ENCODE data around the gene BST1. TPM values are rescaled to one million over a fixed set of nuclear protein-coding genes. Genes with fewer than 3 reads are reported as not detected.

The BST1 gene
- total RNA-seq, 1 donor from 2014 or later, result 0.45 TPM

- Mint-ChIP-seq H3K4me1 (no peaks in the 10 kb centered on the region), H3K4me3 (no peak overlapping the region), H3K27me3 (ENCODE audit: insufficient read depth, low read depth) (no peaks in the 10 kb centered on the region), H3K27ac (no peak overlapping the region), H3K36me3 (peaks cover 27% of the 10 kb centered on the region), H3K9me3 (peaks cover 3% of the 10 kb centered on the region)
- no peak overlapping the region for H2AFZ ChIP-seq (replicated peaks)
- peaks cover 95% of the 10 kb centered on the region for H3K79me2 ChIP-seq (ENCODE audit: low read depth)
- H3K4me3 ChIP-seq, result no peak overlapping the region
- TF ChIP-seq EZH2 (IDR thresholded peaks at IDR 0.05) (no peak), EZH2phosphoT487 (IDR thresholded peaks at IDR 0.05) (no peak)
- TF ChIP-seq, protein P1, sequence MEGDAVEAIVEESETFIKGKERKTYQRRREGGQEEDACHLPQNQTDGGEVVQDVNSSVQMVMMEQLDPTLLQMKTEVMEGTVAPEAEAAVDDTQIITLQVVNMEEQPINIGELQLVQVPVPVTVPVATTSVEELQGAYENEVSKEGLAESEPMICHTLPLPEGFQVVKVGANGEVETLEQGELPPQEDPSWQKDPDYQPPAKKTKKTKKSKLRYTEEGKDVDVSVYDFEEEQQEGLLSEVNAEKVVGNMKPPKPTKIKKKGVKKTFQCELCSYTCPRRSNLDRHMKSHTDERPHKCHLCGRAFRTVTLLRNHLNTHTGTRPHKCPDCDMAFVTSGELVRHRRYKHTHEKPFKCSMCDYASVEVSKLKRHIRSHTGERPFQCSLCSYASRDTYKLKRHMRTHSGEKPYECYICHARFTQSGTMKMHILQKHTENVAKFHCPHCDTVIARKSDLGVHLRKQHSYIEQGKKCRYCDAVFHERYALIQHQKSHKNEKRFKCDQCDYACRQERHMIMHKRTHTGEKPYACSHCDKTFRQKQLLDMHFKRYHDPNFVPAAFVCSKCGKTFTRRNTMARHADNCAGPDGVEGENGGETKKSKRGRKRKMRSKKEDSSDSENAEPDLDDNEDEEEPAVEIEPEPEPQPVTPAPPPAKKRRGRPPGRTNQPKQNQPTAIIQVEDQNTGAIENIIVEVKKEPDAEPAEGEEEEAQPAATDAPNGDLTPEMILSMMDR (IDR thresholded peaks at IDR 0.05), result no peak
- peaks cover 3% of the 10 kb centered on the region for H3K4me1 ChIP-seq
- no peak overlapping the region for H3K27ac ChIP-seq
- no peaks in the 10 kb centered on the region for H3K36me3 ChIP-seq
- H3K9me3 ChIP-seq (ENCODE audit: low read depth), result no peaks in the 10 kb centered on the region
- H3K4me2 ChIP-seq, result no peak overlapping the region
- no peak overlapping the region for H3K9ac ChIP-seq
- no peak for DNase-seq (ENCODE audit: low spot score)
- no peaks in the 10 kb centered on the region for H4K20me1 ChIP-seq (ENCODE audit: low read depth)
- no peaks in the 10 kb centered on the region for H3K27me3 ChIP-seq
- no peaks in the 10 kb centered on the region for H3F3A ChIP-seq (ENCODE audit: low read depth)
Measured at GRCh38 chr4:15673337-15673736, 29.5 kb upstream of the BST1 start.

DNA sequence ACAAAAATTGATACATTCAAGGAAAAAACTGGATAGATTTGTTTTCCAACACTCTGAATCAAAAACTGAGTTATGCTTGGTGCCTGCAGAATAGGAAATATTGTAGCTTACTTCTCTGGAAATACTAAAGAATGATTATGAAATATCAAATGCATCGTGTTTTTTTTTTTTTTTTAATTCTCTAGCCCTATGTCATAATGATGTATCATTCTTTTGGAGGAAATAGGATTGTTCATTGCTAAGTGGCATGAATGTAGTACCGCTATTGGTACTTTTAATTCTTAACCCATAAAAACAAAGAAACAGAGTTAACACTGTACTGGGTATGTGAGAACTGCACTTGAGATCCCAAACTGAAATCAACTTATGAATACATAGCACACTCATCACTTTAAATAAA lies 28.8 kb upstream of the BST1 start:
- no peak for DNase-seq (ENCODE audit: low spot score)
- H3K4me1 ChIP-seq, result peaks cover 7% of the 10 kb centered on the region
- H3K9me3 ChIP-seq (ENCODE audit: low read depth), result no peaks in the 10 kb centered on the region
- TF ChIP-seq EZH2 (IDR thresholded peaks at IDR 0.05) (no peak), EZH2phosphoT487 (IDR thresholded peaks at IDR 0.05) (no peak)
- TF ChIP-seq, protein P1 (IDR thresholded peaks at IDR 0.05), result no peak
- H3K36me3 ChIP-seq, result no peaks in the 10 kb centered on the region
- H3K79me2 ChIP-seq (ENCODE audit: low read depth), result peaks cover 97% of the 10 kb centered on the region
- no peak overlapping the region for H2AFZ ChIP-seq (replicated peaks)
- H3K27me3 Mint-ChIP-seq (ENCODE audit: insufficient read depth, low read depth), result no peaks in the 10 kb centered on the region
- no peaks in the 10 kb centered on the region for H4K20me1 ChIP-seq (ENCODE audit: low read depth)
- H3K4me1 Mint-ChIP-seq, result no peaks in the 10 kb centered on the region
- H3K27ac ChIP-seq, result no peak overlapping the region
- H3K4me3 ChIP-seq, result no peak overlapping the region
- H3K9me3 Mint-ChIP-seq, result peaks cover 3% of the 10 kb centered on the region
- no peak overlapping the region for H3K4me2 ChIP-seq
- no peak overlapping the region for H3K9ac ChIP-seq
- H3K36me3 Mint-ChIP-seq, result peaks cover 29% of the 10 kb centered on the region
- no peak overlapping the region for H3K27ac Mint-ChIP-seq
- H3K27me3 ChIP-seq, result no peaks in the 10 kb centered on the region
- H3F3A ChIP-seq (ENCODE audit: low read depth), result no peaks in the 10 kb centered on the region
- H3K4me3 Mint-ChIP-seq, result no peak overlapping the region

GRCh38 chr4:15674926-15675325 lies 27.9 kb upstream of the BST1 start:
- H3K79me2 ChIP-seq (ENCODE audit: low read depth), result peaks cover 99% of the 10 kb centered on the region
- H2AFZ ChIP-seq (replicated peaks), result no peak overlapping the region
- Mint-ChIP-seq H3K27ac (no peak overlapping the region), H3K36me3 (peaks cover 33% of the 10 kb centered on the region), H3K9me3 (peaks cover 8% of the 10 kb centered on the region), H3K27me3 (ENCODE audit: insufficient read depth, low read depth) (no peaks in the 10 kb centered on the region), H3K4me1 (peaks cover 4% of the 10 kb centered on the region), H3K4me3 (no peak overlapping the region)
- H3K4me1 ChIP-seq, result peaks cover 14% of the 10 kb centered on the region
- H3K4me2 ChIP-seq, result no peak overlapping the region
- no peak overlapping the region for H3K27ac ChIP-seq
- H3F3A ChIP-seq (ENCODE audit: low read depth), result no peaks in the 10 kb centered on the region
- no peak for DNase-seq (ENCODE audit: low spot score)
- H3K27me3 ChIP-seq, result no peaks in the 10 kb centered on the region
- no peaks in the 10 kb centered on the region for H4K20me1 ChIP-seq (ENCODE audit: low read depth)
- no peak overlapping the region for H3K9ac ChIP-seq
- H3K36me3 ChIP-seq, result no peaks in the 10 kb centered on the region
- no peaks in the 10 kb centered on the region for H3K9me3 ChIP-seq (ENCODE audit: low read depth)
- no peak overlapping the region for H3K4me3 ChIP-seq
- TF ChIP-seq, protein P1 (IDR thresholded peaks at IDR 0.05), result no peak
- no peak for TF ChIP-seq EZH2 (IDR thresholded peaks at IDR 0.05)
- no peak for TF ChIP-seq EZH2phosphoT487 (IDR thresholded peaks at IDR 0.05)

Measured in neural progenitor cell (in vitro differentiated cells).